WTC11 (cell line): ENCODE measurements around the gene TUBA1B.

Source experiments
- ATF2 ChIP-seq: sonication (generic); formaldehyde crosslinking; IDR thresholded peaks from 2 replicates; pipeline ENCODE4 v1.8.1; 2022; ENCODE audit warnings: low read depth, missing genetic modification reagents, borderline replicate concordance
- CREM ChIP-seq: sonication (generic); formaldehyde crosslinking; IDR thresholded peaks from 2 replicates; pipeline ENCODE4 v1.8.1; 2022; ENCODE audit warnings: mild to moderate bottlenecking, missing genetic modification reagents, moderate library complexity
- CTCF ChIP-seq: fragments of 200-600 bp; IDR thresholded peaks from 2 replicates; pipeline ENCODE4 v1.8.0; 2022; ENCODE audit warnings: antibody characterized with exemption
- NFYB ChIP-seq: sonication (generic); formaldehyde crosslinking; conservative IDR thresholded peaks from 2 replicates; pipeline ENCODE4 v1.8.0; 2022; ENCODE audit warnings: low read depth, missing genetic modification reagents
- NR1H2 ChIP-seq: sonication (generic); formaldehyde crosslinking; IDR thresholded peaks from 2 replicates; pipeline ENCODE4 v1.9.0; 2021; ENCODE audit warnings: mild to moderate bottlenecking, moderate library complexity, missing genetic modification reagents
- NR2C2 ChIP-seq: sonication (generic); formaldehyde crosslinking; IDR thresholded peaks from 2 replicates; pipeline ENCODE4 v1.8.0; 2022; ENCODE audit warnings: mild to moderate bottlenecking, missing genetic modification reagents
- TCF7 ChIP-seq: sonication (generic); formaldehyde crosslinking; IDR thresholded peaks from 2 replicates; pipeline ENCODE4 v1.8.0; 2022; ENCODE audit warnings: mild to moderate bottlenecking, low read depth, missing genetic modification reagents, moderate library complexity
- TEAD1 ChIP-seq: sonication (generic); formaldehyde crosslinking; IDR thresholded peaks from 2 replicates; pipeline ENCODE4 v1.8.0; 2022; ENCODE audit warnings: mild to moderate bottlenecking, missing genetic modification reagents
- ZNF138 ChIP-seq: sonication (generic); formaldehyde crosslinking; conservative IDR thresholded peaks from 2 replicates; pipeline ENCODE4 v1.8.1; 2022; ENCODE audit warnings: mild to moderate bottlenecking, moderate library complexity, missing genetic modification reagents

DNA sequence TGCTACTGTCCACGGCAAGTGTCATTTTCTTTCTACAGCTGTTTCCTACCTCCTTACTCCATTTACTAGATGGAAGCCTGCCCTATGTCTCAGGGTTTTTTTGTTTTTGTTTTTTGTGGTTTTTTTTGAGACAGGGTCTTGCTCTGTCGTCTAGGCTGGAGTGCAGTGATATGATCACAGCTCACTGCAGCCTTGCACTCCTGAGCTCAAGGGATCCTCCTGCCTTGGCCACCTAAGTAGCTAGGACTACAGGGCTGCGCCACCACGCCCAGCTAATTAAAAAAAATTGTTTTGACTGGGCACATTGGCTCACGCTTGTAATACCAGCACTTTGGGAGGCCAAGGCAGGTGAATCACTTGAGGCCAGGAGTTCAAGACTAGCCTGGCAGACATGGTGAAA is 43.0 kb upstream of the TUBA1B start:
- no peak for TF ChIP-seq ATF2 (CRISPR knock-in tag)
- TF ChIP-seq TCF7 = no peak
- TF ChIP-seq NR2C2 (CRISPR knock-in tag) = no peak
- TF ChIP-seq CTCF = no peak
- TF ChIP-seq NR1H2 (CRISPR knock-in tag) = no peak
- TF ChIP-seq NFYB = no peak
- TF ChIP-seq CREM (CRISPR knock-in tag) = no peak
- TF ChIP-seq ZNF138 (CRISPR knock-in tag) = no peak
- TF ChIP-seq TEAD1 (CRISPR knock-in tag) = no peak
